ENCODE data around the gene QKI. TPM values are rescaled to one million over a fixed set of nuclear protein-coding genes. Genes with fewer than 3 reads are reported as not detected.

The QKI gene
- total RNA-seq, 1 donor from 2014 or later = 95.0 TPM

GRCh38 chr6:163520956-163521355 is 106.4 kb downstream of the QKI start:
- DNase-seq (ENCODE audit: low read depth) = no peak
- TF ChIP-seq, protein P1, sequence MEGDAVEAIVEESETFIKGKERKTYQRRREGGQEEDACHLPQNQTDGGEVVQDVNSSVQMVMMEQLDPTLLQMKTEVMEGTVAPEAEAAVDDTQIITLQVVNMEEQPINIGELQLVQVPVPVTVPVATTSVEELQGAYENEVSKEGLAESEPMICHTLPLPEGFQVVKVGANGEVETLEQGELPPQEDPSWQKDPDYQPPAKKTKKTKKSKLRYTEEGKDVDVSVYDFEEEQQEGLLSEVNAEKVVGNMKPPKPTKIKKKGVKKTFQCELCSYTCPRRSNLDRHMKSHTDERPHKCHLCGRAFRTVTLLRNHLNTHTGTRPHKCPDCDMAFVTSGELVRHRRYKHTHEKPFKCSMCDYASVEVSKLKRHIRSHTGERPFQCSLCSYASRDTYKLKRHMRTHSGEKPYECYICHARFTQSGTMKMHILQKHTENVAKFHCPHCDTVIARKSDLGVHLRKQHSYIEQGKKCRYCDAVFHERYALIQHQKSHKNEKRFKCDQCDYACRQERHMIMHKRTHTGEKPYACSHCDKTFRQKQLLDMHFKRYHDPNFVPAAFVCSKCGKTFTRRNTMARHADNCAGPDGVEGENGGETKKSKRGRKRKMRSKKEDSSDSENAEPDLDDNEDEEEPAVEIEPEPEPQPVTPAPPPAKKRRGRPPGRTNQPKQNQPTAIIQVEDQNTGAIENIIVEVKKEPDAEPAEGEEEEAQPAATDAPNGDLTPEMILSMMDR (conservative IDR thresholded peaks at IDR 0.05; ENCODE audit: low read depth, low read length) = no peak
- no peak overlapping the region for H3K4me3 ChIP-seq (ENCODE audit: low read depth, low read length)

DNA sequence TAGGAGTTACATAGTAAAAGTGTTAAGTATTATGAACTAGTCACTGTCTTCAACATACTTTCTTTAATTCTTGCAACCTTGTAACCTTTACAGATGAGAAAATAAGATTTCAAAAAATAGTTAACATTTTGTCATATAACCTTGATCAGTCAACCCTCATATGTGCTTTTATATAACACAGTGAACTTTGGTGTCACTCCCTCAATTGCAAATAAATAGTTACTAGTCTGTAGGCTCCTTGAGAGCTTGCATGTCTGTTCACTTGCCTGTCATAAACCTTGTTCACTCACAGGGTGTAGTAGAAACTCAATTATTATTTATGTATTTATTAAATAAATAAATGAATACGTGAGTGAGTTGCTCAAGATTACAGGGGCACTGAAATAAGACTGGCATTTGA is 107.5 kb downstream of the QKI start:
- DNase-seq (ENCODE audit: low read depth) = no peak
- H3K4me3 ChIP-seq (ENCODE audit: low read depth, low read length) = no peak overlapping the region
- TF ChIP-seq, protein P1 (conservative IDR thresholded peaks at IDR 0.05; ENCODE audit: low read depth, low read length) = no peak

GRCh38 chr6:163525926-163526325 is 111.4 kb downstream of the QKI start:
- TF ChIP-seq, protein P1 (conservative IDR thresholded peaks at IDR 0.05; ENCODE audit: low read depth, low read length) = no peak
- no peak overlapping the region for H3K4me3 ChIP-seq (ENCODE audit: low read depth, low read length)
- no peak for DNase-seq (ENCODE audit: low read depth)

- TF ChIP-seq, protein P1 (conservative IDR thresholded peaks at IDR 0.05; ENCODE audit: low read depth, low read length) = no peak
- peak; percentile 52 for DNase-seq (ENCODE audit: low read depth)
- H3K4me3 ChIP-seq (ENCODE audit: low read depth, low read length) = no peak overlapping the region
Measured at GRCh38 chr6:163526346-163526745, 111.8 kb downstream of the QKI start.

GRCh38 chr6:163527291-163527690 is 112.8 kb downstream of the QKI start:
- no peak overlapping the region for H3K4me3 ChIP-seq (ENCODE audit: low read depth, low read length)
- DNase-seq (ENCODE audit: low read depth) = no peak
- TF ChIP-seq, protein P1 (conservative IDR thresholded peaks at IDR 0.05; ENCODE audit: low read depth, low read length) = no peak

DNA sequence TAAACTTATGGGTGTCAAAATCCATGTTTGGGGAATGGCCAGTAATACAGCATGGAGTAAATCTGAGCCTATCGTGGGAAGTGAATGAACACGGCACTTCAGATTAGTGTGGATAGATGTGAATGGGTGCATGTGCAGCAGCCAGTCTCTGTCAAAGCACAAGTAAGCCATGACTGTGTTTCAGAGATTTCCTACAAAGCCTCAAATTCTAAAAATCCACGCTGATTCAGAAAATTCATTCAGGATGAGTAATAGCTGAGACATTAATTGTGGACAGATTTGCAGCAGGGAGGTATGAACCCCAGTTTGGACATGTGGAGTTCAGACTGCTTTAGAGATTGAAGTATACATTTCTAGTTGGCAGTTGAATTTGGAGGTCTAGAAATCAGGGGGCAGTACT is 115.1 kb downstream of the QKI start:
- H3K4me3 ChIP-seq (ENCODE audit: low read depth, low read length) = no peak overlapping the region
- TF ChIP-seq, protein P1 (conservative IDR thresholded peaks at IDR 0.05; ENCODE audit: low read depth, low read length) = no peak
- peak; percentile 64 for DNase-seq (ENCODE audit: low read depth)

GRCh38 chr6:163530406-163530805 is 115.9 kb downstream of the QKI start:
- no peak overlapping the region for H3K4me3 ChIP-seq (ENCODE audit: low read depth, low read length)
- DNase-seq (ENCODE audit: low read depth) = no peak
- TF ChIP-seq, protein P1 (conservative IDR thresholded peaks at IDR 0.05; ENCODE audit: low read depth, low read length) = no peak
